ENCODE data around the gene KCNAB2.

KCNAB2 gene

DNA sequence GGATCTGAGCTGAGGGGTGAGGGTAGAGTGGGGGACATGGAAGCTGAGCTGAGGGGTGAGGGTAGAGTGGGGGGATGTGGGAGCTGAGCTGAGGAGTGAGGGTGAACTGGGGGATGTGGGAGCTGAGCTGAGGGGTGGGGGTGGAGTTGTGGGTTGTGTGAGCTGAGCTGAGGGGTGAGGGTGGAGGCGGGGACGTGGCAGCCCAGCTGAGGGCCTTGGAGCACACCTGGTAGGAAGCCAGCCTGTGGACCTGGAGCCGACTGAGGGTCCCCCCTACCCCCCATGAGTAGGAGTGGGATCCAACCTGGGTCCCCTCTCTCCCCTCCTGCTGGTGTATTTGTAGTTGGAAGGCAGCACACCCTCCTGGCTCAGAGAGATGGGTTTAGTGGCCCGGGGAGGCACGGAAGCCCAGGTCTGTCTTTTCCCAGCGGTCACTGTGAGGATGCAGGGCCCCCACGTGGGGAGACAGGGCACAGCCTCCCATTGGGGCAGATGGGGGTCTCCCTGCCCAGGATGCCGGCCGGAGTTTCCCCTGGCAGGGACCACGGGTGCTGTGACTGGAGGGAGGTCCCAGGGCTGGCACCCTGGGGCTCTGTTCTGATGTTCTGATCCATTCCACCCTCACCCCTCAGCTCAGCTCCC is 40.3 kb upstream of the KCNAB2 start:
- Mint-ChIP-seq H3K4me1 (ENCODE audit: low read depth) (no peaks in the 10 kb centered on the region), H3K4me3 (no peak overlapping the region), H3K27me3 (ENCODE audit: low read depth) (no peaks in the 10 kb centered on the region), H3K36me3 (ENCODE audit: low read depth) (no peaks in the 10 kb centered on the region), H3K27ac (no peak overlapping the region), H3K9me3 (no peaks in the 10 kb centered on the region)
- no peak for DNase-seq (ENCODE audit: low spot score)

DNA sequence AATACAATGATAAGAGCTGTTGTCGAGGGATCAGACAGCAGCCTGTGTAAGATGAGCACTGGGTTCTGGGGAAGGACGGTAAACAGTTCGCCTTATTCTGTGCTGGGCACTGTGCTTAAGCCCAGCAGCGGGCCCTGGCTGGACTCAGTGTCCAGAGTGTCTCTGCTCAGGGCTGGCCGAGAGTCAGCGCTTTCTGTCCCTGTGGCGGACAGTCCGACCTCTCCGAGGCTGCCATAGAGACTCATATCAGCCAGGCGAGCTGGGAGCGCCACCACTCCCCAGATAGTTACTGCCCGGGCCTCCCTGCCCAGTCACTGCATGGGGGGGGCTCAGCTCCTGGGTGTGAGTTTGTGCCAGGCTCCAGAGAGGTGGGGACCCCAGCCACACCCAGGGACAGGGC is 38.8 kb upstream of the KCNAB2 start:
- DNase-seq (ENCODE audit: low spot score), result no peak
- H3K36me3 Mint-ChIP-seq (ENCODE audit: low read depth), result peaks cover 2% of the 10 kb centered on the region
- H3K4me1 Mint-ChIP-seq (ENCODE audit: low read depth), result peaks cover 2% of the 10 kb centered on the region
- no peaks in the 10 kb centered on the region for H3K27me3 Mint-ChIP-seq (ENCODE audit: low read depth)
- H3K4me3 Mint-ChIP-seq, result no peak overlapping the region
- no peaks in the 10 kb centered on the region for H3K9me3 Mint-ChIP-seq
- H3K27ac Mint-ChIP-seq, result no peak overlapping the region

DNA sequence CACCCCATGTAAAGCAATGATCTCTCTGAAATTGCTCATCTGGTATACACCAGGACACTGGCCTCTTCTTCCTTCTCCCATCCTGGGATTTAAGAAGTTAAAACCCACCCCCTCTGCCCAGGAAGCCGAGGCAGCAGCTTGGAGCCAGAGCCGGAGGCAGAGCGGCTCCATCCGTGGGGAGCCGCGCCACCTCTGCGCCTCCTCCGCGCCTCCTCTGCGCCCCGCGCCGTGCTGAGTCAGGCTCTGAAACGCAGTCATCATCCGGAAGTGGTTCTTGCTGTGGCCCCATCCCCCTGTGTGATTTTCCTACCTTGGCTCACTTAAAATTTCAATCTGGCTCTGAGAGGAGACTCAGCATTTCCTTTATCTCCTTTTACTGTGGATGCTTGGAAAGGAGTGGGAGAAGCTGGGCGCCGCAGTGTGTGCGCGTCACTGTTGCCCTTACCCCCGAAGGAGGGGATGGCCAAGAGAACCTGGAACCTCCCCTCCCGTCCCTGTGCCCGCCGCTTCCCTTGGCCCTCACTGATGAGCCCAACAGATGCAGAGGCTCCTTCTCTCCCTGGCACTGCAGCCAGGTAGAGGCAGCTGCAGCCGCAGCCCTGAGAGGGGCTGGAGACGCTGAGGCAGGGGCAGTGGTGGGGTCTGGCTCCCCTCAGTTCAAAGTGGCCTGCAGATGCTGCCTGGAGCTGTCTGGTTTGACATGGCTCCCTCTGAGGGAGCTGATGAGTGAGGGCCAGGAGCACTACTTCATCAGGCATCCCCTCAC is 38.2 kb upstream of the KCNAB2 start:
- Mint-ChIP-seq H3K4me3 (no peak overlapping the region), H3K4me1 (ENCODE audit: low read depth) (peaks cover 2% of the 10 kb centered on the region), H3K27ac (no peak overlapping the region), H3K9me3 (no peaks in the 10 kb centered on the region), H3K27me3 (ENCODE audit: low read depth) (no peaks in the 10 kb centered on the region), H3K36me3 (ENCODE audit: low read depth) (peaks cover 2% of the 10 kb centered on the region)
- no peak for DNase-seq (ENCODE audit: low spot score)

DNA sequence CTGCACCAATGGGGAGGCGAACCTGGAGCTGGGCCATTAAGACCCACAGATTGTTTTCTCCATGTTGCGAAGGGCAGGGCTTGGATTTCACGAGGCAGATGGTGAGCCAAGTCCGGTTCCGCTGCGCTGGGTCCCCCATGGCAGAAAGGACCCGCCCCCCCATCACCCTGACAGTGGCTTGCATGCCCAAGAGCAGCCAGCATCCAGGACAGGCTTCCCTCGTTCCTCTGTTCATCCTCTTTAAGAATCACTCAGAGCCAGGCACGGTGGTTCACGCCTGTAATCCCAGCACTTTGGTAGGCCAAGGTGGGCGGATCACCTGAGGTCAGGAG is 37.6 kb upstream of the KCNAB2 start:
- Mint-ChIP-seq H3K27me3 (ENCODE audit: low read depth) (no peaks in the 10 kb centered on the region), H3K9me3 (no peaks in the 10 kb centered on the region), H3K4me3 (no peak overlapping the region), H3K36me3 (ENCODE audit: low read depth) (peaks cover 2% of the 10 kb centered on the region), H3K27ac (no peak overlapping the region), H3K4me1 (ENCODE audit: low read depth) (peaks cover 2% of the 10 kb centered on the region)
- DNase-seq (ENCODE audit: low spot score), result no peak

DNA sequence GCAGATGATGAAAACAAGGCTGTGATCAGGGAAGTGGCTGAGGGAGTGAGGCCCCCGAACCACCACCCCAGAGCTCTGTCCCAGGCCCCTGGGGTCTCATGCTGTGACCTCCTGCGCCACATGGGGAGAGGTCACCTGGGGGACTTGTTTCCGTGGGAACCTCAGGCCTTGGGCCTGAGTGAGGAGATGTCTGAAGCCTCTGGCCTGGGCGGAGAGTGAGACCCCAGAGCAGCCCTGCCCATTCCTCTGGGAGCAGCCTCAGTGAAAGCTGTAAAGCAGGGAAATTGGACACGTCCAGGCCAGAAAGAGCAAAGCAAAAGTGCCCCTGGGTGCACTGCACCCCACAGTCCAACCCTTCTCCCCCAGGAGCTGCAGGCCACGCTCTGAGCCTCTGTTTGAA is 37.0 kb upstream of the KCNAB2 start:
- Mint-ChIP-seq H3K9me3 (no peaks in the 10 kb centered on the region), H3K4me3 (no peak overlapping the region), H3K27ac (no peak overlapping the region), H3K27me3 (ENCODE audit: low read depth) (no peaks in the 10 kb centered on the region), H3K36me3 (ENCODE audit: low read depth) (peaks cover 6% of the 10 kb centered on the region), H3K4me1 (ENCODE audit: low read depth) (peaks cover 2% of the 10 kb centered on the region)
- DNase-seq (ENCODE audit: low spot score), result no peak

DNA sequence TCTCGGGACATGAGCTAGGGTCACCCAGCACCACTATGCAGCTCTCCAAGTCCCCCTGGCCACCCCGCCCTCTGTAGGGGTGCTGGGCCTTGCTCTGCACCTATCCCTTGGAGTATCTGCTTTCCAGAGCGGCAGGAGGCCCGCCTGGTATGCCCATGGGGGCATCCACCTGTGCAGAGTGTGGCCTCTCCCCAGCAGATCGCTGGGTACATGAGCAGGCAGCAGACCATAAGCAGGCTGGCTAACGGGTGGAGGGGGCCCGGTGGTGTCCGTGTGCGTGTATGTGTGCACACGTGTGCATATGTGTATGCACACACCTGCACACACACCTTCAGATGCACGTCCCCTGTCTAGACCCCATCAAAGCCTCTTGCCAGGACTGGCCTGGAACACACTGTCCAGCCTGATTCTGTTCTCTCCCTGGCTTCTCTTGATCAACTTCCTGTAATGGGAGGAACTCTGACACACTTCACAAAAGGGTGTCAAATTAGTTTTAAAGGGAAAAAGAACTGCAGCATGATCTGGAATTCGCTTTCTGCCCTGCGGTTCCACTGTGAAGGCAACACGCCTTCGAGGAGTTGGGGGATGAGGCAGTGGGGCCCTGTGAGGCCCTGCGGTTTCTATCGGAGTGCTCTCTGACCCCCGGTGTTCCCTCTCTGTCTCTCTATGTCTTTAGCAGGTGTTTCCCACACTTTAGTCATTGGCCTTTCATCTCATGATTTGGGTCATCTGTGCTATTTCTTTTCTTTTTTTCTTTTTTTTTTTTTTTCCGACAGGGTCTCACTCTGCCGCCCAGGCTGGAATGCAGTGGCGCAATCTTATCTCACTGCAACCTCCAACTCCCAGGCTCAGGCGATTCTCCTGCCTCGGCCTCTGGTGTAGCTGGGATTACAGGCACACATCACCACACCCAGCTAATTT is 36.3 kb upstream of the KCNAB2 start:
- H3K9me3 Mint-ChIP-seq, result no peaks in the 10 kb centered on the region
- H3K4me1 Mint-ChIP-seq (ENCODE audit: low read depth), result peaks cover 2% of the 10 kb centered on the region
- H3K27me3 Mint-ChIP-seq (ENCODE audit: low read depth), result no peaks in the 10 kb centered on the region
- DNase-seq (ENCODE audit: low spot score), result no peak
- peaks cover 8% of the 10 kb centered on the region for H3K36me3 Mint-ChIP-seq (ENCODE audit: low read depth)
- no peak overlapping the region for H3K4me3 Mint-ChIP-seq
- H3K27ac Mint-ChIP-seq, result no peak overlapping the region

DNA sequence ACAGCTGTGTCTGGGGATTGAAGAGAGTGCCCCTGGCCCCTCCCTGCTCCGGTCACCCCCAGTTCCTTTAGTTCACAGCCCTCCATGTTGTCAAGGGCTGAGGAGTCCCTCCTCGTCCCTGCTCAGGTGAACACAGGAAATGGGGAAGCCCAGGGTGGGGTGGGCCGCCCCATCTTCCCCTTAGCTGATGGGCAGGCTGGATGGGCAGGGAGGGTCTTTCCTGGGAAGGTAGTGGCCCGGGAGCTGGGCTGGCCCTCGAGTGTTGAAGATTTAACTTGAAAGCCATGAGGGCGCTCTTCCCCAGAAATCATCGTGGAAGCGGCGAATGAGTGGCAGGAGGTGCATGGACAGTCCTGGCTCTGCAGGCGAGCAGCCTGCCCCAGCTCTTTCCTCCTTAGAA is 35.1 kb upstream of the KCNAB2 start:
- Mint-ChIP-seq H3K9me3 (no peaks in the 10 kb centered on the region), H3K4me1 (ENCODE audit: low read depth) (peaks cover 2% of the 10 kb centered on the region), H3K4me3 (no peak overlapping the region), H3K27me3 (ENCODE audit: low read depth) (no peaks in the 10 kb centered on the region), H3K36me3 (ENCODE audit: low read depth) (peaks cover 10% of the 10 kb centered on the region), H3K27ac (no peak overlapping the region)
- no peak for DNase-seq (ENCODE audit: low spot score)

DNA sequence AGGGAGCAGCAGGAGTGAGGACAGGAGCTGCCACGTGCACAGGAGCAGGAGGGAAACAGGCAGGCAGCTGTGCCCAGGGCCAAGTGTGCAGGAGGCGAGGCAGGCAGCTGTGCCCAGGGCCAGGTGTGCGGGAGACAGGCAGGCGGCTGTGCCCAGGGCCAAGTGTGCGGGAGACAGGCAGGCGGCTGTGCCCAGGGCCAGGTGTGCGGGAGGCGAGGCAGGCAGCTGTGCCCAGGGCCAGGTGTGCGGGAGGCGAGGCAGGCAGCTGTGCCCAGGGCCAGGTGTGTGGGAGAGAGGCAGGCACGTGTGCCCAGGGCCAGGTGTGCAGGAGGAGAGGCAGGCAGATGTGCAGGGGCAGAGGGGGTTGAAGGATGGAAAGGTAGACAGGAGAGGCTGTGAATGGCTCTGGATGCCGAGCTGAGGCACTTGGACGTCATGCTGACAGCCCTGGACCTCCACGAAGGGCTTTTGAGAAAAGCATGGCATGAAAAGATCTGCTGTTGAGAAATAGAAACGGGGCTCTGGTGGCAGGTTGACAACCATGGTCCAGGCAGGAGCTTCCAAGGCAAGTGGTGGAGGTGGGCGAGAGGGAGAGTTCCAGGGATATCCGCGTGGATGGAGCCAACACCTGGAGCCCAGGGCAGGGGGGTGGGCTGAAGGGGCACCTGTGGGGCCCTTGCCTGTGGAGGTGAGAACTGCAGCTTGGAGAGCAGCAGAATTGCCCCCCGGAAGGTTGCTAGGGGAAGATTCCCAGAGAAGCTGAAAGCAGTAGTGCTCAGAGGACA is 34.3 kb upstream of the KCNAB2 start:
- H3K9me3 Mint-ChIP-seq, result no peaks in the 10 kb centered on the region
- no peaks in the 10 kb centered on the region for H3K27me3 Mint-ChIP-seq (ENCODE audit: low read depth)
- DNase-seq (ENCODE audit: low spot score), result no peak
- H3K4me1 Mint-ChIP-seq (ENCODE audit: low read depth), result peaks cover 2% of the 10 kb centered on the region
- no peak overlapping the region for H3K4me3 Mint-ChIP-seq
- H3K36me3 Mint-ChIP-seq (ENCODE audit: low read depth), result peaks cover 10% of the 10 kb centered on the region
- no peak overlapping the region for H3K27ac Mint-ChIP-seq

DNA sequence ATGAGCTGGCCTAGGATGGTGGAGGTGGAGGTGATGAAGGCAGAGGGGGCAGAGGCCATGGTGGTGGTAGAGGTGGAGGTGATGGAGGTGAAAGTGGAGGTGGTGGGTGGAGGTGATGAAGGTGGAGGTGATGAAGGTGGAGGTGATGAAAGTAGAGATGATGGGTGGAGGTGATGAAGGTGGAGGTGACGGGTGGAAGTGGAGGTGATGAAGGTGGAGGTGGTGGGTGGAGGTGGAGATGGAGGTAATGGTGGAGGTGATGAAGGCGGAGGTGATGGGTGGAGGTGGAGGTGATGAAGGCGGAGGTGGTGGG is 33.8 kb upstream of the KCNAB2 start:
- no peak for DNase-seq (ENCODE audit: low spot score)
- H3K27ac Mint-ChIP-seq, result no peak overlapping the region
- H3K36me3 Mint-ChIP-seq (ENCODE audit: low read depth), result peaks cover 13% of the 10 kb centered on the region
- no peaks in the 10 kb centered on the region for H3K27me3 Mint-ChIP-seq (ENCODE audit: low read depth)
- H3K4me3 Mint-ChIP-seq, result no peak overlapping the region
- H3K9me3 Mint-ChIP-seq, result no peaks in the 10 kb centered on the region
- H3K4me1 Mint-ChIP-seq (ENCODE audit: low read depth), result peaks cover 2% of the 10 kb centered on the region

DNA sequence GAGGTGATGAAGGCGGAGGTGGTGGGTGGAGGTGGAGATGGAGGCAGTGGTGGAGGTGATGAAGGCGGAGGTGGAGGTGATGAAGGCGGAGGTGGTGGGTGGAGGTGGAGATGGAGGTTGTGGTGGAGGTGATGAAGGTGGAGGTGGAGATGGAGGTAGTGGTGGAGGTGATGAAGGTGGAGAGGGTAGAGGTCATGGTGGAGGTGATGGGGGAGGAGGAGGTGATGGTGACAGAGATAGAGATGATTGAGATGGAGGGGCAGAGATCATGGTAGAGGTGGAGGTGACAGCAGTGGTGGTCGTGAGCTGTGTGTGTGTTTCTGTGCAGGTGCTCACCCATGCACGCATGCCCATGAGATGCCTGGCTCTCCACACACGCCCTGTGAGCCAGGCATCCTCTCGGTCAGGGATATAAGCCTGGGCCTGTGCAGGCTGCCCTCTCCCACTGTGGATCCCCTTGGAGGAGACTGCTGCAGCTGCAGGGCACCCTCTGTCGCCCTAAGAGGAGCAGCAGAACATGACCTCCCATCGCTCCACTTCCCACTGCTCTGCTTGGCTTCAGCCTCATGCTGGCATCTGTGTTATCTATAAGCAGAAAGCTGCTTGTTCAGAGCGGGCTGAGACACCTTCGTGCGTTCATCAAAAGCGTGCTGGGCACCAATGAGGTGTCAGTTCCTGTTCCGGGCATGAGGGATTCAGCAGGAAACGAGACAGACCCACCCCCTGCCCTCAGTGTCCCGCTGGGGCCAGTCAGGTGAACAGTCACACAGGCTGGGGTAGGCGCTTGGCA is 33.0 kb upstream of the KCNAB2 start:
- no peaks in the 10 kb centered on the region for H3K9me3 Mint-ChIP-seq
- H3K36me3 Mint-ChIP-seq (ENCODE audit: low read depth), result peaks cover 15% of the 10 kb centered on the region
- no peaks in the 10 kb centered on the region for H3K27me3 Mint-ChIP-seq (ENCODE audit: low read depth)
- DNase-seq (ENCODE audit: low spot score), result no peak
- peaks cover 2% of the 10 kb centered on the region for H3K4me1 Mint-ChIP-seq (ENCODE audit: low read depth)
- H3K4me3 Mint-ChIP-seq, result no peak overlapping the region
- H3K27ac Mint-ChIP-seq, result no peak overlapping the region

DNA sequence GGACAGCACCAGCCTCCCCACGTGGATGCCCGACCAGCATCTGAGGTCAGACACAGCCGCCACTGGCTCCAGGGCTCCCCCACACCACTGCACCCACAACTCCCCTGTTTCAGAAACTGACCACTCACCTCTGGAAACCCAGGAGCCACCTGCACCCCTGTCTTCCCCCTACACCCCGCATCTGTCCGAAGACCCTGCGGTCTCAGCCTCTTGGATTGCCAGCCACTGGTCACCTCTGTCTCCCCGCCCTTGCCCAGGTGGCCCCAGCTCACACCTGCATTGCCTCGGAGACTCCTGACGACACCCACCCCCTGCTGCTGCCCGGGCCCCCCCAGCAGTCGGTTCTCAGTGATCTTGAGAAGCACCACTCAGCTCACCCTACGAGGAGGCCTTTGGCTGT is 32.2 kb upstream of the KCNAB2 start:
- DNase-seq (ENCODE audit: low spot score), result no peak
- Mint-ChIP-seq H3K27ac (no peak overlapping the region), H3K27me3 (ENCODE audit: low read depth) (no peaks in the 10 kb centered on the region), H3K4me3 (no peak overlapping the region), H3K36me3 (ENCODE audit: low read depth) (peaks cover 15% of the 10 kb centered on the region), H3K9me3 (no peaks in the 10 kb centered on the region), H3K4me1 (ENCODE audit: low read depth) (peaks cover 2% of the 10 kb centered on the region)

DNA sequence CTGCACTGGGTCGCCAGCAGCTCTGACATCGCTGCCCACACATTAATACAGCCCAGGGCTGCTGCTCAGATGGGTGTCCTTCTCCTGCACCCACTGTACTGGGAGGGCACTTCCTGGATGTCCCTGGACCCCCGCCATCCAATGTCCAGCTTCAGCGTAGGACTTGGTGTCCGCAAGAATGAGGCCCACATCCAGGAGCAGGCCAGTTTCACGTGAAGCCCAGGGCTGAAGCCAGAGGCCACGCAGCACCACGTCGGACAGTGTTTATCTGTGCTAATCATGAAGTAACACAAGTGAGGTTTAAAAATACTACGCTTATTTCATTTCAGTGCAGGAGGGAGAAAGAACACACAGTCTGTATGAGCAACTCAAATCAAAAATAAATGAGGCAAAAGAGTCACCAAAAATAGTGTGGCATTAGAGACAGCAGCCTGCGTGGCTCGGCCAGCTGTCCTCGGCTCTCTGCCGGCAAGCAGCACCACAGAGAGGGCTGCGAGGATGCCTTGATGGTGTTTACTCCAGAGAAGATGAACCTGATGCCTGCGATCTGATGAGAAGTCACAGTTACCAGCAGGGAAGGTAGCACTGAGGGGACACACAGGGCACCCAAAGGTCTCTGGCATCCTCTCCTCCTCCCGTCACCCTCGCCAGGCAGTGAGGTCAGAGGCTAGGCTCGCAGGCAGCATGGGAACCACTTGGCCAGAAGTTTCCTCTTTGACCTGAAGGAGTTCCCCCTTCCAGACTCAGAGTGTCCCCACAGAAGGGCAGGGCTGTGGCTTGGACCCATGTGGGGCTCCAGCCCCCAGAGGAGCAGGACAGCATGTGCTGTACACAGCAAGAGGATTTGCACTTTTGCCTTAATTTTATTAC is 31.3 kb upstream of the KCNAB2 start:
- H3K27me3 Mint-ChIP-seq (ENCODE audit: low read depth), result no peaks in the 10 kb centered on the region
- H3K27ac Mint-ChIP-seq, result no peak overlapping the region
- DNase-seq (ENCODE audit: low spot score), result no peak
- peaks cover 2% of the 10 kb centered on the region for H3K4me1 Mint-ChIP-seq (ENCODE audit: low read depth)
- H3K36me3 Mint-ChIP-seq (ENCODE audit: low read depth), result peaks cover 16% of the 10 kb centered on the region
- no peaks in the 10 kb centered on the region for H3K9me3 Mint-ChIP-seq
- H3K4me3 Mint-ChIP-seq, result no peak overlapping the region

Measured in T-helper 2 cell treated with Interferon-gamma antibody and Interleukin-4, amounts not matched to agents 5 μg/mL and 100 μg/mL, for 36 hours (primary cell).